NOMO-1 treated with DMSO at 0.1 percent for 48 hours (cell line): ENCODE measurements around the gene TMEM198.

Experiments used
- DNase-seq: peaks from one replicate; lab custom pipeline; 2025; ENCODE audit not compliant: unreplicated experiment; lab: John Stamatoyannopoulos, UW

The TMEM198 gene

GRCh38 chr2:219561179-219562048 lies 17.6 kb downstream of the TMEM198 start:
- DNase-seq, result no peak

DNA sequence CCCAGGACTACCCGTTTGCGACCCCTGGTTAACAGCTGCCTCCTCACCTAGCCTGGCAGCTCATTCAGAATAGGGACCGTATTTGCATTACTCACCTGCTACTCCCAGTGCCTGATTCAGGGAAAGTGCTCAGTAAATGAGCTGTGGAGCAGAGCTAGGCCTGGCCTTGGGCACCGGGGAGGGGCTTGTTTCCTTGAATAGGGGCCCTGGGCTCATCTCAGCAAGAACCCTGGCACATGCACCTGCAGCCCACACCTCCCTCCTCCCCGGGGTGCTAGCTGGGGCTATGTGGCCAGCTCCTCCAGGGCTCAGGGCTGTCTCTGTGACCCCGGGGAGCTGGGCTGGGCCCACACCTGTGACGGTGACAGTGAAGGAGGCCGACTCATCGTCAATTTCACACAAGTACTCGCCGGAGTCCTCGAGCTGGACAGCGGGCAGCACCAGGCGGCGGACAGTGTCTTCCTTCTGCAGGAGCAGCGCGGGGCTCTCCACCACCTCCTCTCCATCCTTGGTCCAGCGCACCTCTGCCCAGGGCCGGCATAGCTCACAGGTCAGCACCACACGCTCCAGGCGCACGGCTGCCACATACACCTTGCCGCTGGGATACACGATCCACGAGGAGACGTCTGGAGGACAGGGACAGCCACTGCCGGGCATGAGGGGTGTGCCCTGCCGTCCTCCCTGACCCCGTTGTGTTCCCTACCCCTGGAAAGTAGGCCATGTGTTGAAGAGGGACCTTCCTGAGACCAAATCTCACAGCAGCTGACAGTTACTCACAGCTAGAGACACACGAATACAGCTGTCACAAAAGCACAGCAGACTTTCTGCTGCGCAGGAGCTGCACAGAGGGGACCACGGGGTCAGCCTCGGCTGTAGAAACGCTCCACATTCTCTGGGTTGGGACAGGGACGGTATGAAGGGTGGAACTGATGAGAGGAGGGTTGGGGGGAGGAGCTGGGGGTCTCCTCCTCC lies 18.5 kb downstream of the TMEM198 start:
- no peak for DNase-seq

- no peak for DNase-seq
Measured at GRCh38 chr2:219563271-219563928, 19.6 kb downstream of the TMEM198 start.

DNA sequence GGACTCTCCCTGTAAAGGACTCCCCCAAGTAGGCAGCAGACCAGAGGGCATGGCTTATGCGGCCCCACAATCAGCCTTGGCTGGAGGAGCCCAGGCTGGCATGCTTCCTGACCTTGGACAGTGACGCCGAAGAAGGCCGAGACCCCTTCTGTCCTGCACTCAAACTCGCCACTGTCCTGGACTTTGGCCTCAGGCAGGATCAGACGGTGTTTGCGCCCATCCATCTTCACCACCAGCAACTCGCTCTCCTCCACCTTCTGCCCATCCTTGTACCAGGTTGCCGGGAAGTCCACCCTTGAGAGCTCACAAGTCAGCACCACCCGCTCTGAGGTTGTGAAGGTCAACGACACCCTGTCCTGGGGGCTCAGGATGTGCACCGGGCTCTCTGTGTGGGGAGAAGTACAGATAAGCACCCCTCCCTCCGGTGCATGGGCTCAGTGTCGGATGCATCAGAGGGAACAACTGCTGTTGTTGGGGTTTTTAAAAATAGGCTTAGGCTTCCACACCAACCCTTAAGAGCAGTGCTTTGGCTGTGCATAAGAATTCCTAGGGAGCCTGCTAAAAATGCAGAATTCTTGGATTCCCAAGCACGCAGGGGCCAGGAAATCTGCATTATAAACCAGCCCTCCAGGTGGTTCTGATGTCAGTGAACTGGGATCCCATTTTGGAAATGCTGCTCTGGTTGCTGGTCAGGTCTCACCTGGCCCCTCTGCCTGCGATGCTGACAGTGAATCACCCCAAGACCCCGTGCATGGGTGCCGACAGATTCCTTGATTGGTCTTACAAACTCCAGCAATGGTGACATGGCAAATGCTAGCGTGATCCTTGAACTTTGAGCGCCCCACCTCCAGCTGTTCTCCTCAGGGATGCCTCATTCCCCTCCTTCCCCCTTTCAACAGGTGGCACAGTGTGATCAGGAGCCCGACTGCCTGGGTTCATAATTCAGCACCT lies 21.6 kb downstream of the TMEM198 start:
- no peak for DNase-seq

GRCh38 chr2:219566640-219567039 lies 22.8 kb downstream of the TMEM198 start:
- no peak for DNase-seq

GRCh38 chr2:219567131-219567530 lies 23.3 kb downstream of the TMEM198 start:
- DNase-seq, result no peak

DNA sequence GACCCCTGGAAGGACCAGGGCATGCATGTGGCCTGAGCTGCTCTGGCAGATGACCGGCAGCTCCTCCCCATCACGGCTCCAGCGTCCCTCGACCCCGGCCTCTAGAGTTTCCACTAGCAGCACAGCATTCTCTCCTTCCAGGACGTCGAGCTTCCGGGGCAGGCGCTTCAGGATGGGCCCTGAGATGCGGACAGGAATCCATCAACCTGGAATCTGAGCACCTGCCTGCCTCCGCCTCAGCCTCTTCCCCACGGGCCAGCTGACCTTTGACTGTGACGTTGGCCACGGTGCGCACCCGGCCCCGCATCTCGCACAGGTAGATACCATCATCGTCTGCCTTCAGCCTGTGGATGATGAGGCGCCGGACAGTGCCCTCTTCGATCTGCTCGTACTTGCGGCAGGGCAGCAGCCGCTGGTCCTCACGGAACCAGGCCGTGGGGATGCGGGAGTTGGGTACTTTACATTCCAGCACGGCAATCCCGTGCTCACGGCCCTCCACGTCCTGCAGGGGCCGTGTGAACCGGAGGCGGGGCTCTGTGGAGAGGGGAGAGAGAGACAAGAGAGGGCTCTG lies 24.0 kb downstream of the TMEM198 start:
- DNase-seq, result no peak

DNA sequence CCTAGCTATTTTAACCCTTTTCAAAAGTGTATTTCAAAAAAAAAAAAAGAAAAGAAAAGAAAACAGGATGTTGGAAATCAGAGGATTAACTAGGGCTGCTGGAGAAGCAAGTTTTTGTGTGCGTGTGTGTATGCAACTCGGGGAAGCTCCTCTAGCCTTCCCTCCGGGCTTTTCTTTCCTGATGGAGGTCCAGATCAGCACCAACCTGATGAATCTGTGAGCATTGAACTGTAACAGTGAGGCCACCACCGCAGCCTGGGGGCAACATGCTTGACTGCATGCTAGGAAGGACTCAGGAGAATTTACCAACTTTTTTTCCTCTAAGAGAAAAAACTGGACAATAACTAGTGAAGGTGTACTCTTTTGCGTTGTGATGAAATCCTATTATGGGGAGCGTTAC lies 25.2 kb downstream of the TMEM198 start:
- DNase-seq, result no peak

DNA sequence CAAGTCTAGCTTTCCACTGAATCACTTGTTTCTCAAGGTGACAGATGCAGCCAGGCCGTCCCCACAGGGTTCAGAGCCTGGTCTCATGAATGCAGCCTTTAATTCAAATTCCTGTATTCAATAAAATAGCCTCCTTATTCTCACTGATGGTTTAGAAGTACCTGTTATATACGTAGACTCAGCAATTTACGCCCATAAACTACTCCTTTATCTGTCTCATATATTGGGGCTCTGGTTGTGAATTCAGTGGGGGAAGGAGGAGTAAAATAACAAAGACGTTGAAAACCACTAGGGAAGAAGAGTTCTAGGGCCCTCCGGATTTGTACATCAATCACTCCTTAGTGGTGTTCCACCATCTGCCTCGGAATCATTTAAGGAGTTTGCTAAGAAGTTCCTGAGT lies 25.8 kb downstream of the TMEM198 start:
- DNase-seq, result no peak

GRCh38 chr2:219570194-219570923 lies 26.5 kb downstream of the TMEM198 start:
- no peak for DNase-seq

DNA sequence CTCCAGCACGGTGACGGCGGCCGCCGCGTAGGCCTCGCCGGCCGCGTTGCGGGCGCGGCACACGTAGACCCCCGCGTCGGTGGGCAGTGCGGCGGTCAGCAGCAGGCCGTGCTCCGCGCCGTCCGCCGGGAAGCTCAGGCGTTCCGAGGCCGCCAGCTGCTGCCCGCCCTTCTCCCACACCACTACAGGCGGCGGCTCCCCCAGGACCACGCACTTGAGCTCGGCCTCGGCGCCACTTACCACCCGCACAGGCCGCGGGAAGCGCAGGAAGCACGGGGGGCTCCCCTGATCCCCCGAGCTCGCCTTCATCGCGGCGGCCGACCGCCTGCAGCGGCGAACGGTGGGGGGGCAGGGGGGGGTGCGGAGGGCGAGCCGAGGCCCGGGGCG lies 27.1 kb downstream of the TMEM198 start:
- DNase-seq, result no peak

- peak; percentile 36 for DNase-seq
Measured at GRCh38 chr2:219571311-219572236, 27.7 kb downstream of the TMEM198 start, which contains the start of gene OBSL1. OBSL1 (minus strand) TSS chr2:219571539; CDS start chr2:219571232, 307 bp downstream.

DNA sequence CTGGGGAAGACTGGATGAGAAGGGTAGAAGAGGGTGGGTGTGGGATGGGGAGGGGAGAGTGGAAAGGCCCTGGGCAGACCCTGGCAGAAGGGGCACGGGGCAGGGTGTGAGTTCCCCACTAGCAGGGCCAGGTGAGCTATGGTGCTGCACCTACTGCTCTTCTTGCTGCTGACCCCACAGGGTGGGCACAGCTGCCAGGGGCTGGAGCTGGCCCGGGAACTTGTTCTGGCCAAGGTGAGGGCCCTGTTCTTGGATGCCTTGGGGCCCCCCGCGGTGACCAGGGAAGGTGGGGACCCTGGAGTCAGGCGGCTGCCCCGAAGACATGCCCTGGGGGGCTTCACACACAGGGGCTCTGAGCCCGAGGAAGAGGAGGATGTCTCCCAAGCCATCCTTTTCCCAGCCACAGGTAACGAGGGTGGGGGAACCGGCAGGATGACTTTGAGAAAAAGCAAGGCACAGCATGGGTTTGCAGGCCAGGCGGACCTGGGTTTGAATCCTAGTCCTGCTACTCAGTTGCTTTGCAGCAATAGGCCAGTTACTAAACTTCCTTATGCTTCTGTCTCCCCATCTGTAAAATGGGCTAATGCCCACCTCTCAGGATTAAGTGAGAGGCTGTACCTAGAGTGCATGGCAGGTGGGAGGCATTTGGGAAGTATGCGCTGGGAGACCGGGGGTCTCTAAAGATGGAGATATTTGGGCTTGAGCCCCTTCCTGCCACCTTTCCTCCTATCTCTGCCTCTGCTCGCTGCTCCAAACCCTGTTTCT lies 28.6 kb downstream of the TMEM198 start, which contains the start of gene INHA:
Gene INHA, plus strand, starts transcription at position 74 of the 765 bp plus-strand sequence. Its CDS starts 65 bp downstream, at position 139.
- no peak for DNase-seq

GRCh38 chr2:219573166-219573565 lies 29.3 kb downstream of the TMEM198 start:
- DNase-seq, result peak; percentile 78

- DNase-seq, result no peak
Measured at GRCh38 chr2:219574484-219575311, 30.9 kb downstream of the TMEM198 start.
